ENCODE data around the gene CLMP.

DNA sequence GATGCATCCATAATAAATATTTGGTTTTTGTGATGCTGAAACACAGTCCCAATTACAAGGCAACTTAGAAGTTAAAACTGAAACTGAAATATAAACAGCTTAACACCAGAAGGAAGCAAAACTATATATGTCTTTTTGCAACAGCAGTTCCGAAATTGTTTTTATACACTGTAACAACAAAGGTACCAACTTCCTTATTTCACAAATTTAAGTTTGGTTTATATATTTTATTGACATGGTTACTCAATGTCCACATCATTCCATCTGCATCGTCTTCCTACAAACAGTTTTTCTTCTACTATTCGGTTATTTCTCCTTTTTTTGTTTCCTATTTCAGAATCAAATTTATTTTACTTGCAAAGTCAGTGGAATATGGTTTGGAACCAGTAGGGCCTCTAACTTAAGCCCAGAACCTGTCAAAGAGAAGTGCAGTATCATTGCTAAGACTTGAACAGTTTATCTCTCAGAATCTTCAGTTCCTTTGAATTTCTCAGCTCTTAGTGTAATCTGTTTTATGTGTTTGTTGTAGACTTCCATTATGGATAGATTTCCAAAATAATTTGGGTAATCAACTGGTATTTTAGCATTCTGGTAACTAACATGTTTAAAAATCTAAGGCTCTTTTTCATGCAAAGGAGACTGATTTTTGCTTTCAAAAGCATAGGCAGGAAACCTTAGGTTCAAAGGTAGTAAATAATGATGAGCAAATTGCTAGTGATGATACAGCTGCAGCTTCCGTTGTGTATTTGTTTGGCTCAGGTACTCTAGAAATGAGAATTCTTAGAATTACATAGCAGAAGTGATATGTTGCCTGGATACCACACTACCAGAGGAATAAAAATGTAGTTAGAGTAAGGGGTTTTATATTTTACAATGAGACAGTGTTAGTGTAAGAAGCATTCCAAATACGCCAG is 124.9 kb downstream of the CLMP start:
- TF ChIP-seq, protein P1, sequence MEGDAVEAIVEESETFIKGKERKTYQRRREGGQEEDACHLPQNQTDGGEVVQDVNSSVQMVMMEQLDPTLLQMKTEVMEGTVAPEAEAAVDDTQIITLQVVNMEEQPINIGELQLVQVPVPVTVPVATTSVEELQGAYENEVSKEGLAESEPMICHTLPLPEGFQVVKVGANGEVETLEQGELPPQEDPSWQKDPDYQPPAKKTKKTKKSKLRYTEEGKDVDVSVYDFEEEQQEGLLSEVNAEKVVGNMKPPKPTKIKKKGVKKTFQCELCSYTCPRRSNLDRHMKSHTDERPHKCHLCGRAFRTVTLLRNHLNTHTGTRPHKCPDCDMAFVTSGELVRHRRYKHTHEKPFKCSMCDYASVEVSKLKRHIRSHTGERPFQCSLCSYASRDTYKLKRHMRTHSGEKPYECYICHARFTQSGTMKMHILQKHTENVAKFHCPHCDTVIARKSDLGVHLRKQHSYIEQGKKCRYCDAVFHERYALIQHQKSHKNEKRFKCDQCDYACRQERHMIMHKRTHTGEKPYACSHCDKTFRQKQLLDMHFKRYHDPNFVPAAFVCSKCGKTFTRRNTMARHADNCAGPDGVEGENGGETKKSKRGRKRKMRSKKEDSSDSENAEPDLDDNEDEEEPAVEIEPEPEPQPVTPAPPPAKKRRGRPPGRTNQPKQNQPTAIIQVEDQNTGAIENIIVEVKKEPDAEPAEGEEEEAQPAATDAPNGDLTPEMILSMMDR (IDR thresholded peaks at IDR 0.05), result no peak
- TF ChIP-seq POLR2A (IDR thresholded peaks at IDR 0.05), result no peak

All from body of pancreas (tissue), 4 donors.